Astrocyte (in vitro differentiated cells and primary cell): Measurements from ENCODE around the gene TMEM151A.

Experiments
- EZH2 ChIP-seq: IDR thresholded peaks from 2 replicates; pipeline ENCODE4 v1.6.1; 2012; ENCODE audit warnings: mild to moderate bottlenecking, low read length, inconsistent platforms; ENCODE audit not compliant: insufficient read depth
- TF ChIP-seq, protein P1 (sequence below): IDR thresholded peaks from 2 replicates; pipeline ENCODE4 v1.5.1; 2011; ENCODE audit warnings: low read depth, mild to moderate bottlenecking, inconsistent platforms, low read length, moderate library complexity; ENCODE audit not compliant: insufficient read depth

GRCh38 chr11:66247295-66247694, 44.4 kb upstream of the TMEM151A start:
- TF ChIP-seq, protein P1, sequence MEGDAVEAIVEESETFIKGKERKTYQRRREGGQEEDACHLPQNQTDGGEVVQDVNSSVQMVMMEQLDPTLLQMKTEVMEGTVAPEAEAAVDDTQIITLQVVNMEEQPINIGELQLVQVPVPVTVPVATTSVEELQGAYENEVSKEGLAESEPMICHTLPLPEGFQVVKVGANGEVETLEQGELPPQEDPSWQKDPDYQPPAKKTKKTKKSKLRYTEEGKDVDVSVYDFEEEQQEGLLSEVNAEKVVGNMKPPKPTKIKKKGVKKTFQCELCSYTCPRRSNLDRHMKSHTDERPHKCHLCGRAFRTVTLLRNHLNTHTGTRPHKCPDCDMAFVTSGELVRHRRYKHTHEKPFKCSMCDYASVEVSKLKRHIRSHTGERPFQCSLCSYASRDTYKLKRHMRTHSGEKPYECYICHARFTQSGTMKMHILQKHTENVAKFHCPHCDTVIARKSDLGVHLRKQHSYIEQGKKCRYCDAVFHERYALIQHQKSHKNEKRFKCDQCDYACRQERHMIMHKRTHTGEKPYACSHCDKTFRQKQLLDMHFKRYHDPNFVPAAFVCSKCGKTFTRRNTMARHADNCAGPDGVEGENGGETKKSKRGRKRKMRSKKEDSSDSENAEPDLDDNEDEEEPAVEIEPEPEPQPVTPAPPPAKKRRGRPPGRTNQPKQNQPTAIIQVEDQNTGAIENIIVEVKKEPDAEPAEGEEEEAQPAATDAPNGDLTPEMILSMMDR, result no peak
- no peak for TF ChIP-seq EZH2
